Stomach smooth muscle (tissue), 2 donors: ENCODE measurements around the gene MYO5B.

ENCODE experiments used
- H3K27ac ChIP-seq: one replicate; pipeline ENCODE4 v1.7.0; 2013; ENCODE audit warnings: mild to moderate bottlenecking, low read length, inconsistent platforms
- H3K27me3 ChIP-seq, 2 donors: one replicate each; pipeline ENCODE4 v1.7.0; 2013; ENCODE audit warnings: low read length in 2 of 2; ENCODE audit not compliant: insufficient read depth in 2 of 2, control insufficient read depth in 1 of 2
- H3K36me3 ChIP-seq, 2 donors: one replicate each; pipeline ENCODE4 v1.7.0; 2013; ENCODE audit warnings: low read length in 2 of 2; ENCODE audit not compliant: control insufficient read depth in 2 of 2, insufficient read depth in 2 of 2
- H3K4me1 ChIP-seq: one replicate; pipeline ENCODE4 v1.7.0; 2013; ENCODE audit warnings: low read length; ENCODE audit not compliant: control insufficient read depth, insufficient read depth
- H3K4me3 ChIP-seq, 2 donors: one replicate each; pipeline ENCODE4 v1.7.0; 2013; ENCODE audit warnings: low read length in 2 of 2
- H3K9ac ChIP-seq, 2 donors: one replicate each; pipeline ENCODE4 v1.7.0; 2013; ENCODE audit warnings: low read length in 2 of 2, mild to moderate bottlenecking in 1 of 2
- H3K9me3 ChIP-seq, 2 donors: one replicate each; pipeline ENCODE4 v1.7.0; 2013; ENCODE audit warnings: low read length in 2 of 2; ENCODE audit not compliant: control insufficient read depth in 2 of 2
- donor health status: healthy.
- donor health status: Pancreatic carcinoma.

The MYO5B gene

GRCh38 chr18:50152900-50153299, 42.0 kb downstream of the MYO5B start:
- Histone ChIP-seq H3K27me3 (no peaks in the 10 kb centered on the region), H3K4me1 (no peaks in the 10 kb centered on the region), H3K27ac (no peak overlapping the region), H3K36me3 (no peaks in the 10 kb centered on the region), H3K9ac (no peak overlapping the region), H3K9me3 (no peaks in the 10 kb centered on the region), H3K4me3 (no peak overlapping the region)

GRCh38 chr18:50151926-50152325, 43.0 kb downstream of the MYO5B start:
- Histone ChIP-seq H3K4me1 (no peaks in the 10 kb centered on the region), H3K27ac (no peak overlapping the region), H3K36me3 (no peaks in the 10 kb centered on the region), H3K9ac (no peak overlapping the region), H3K27me3 (no peaks in the 10 kb centered on the region), H3K4me3 (no peak overlapping the region), H3K9me3 (peaks cover 0 to 6% of the 10 kb centered on the region in 2 donors)

- no peaks in the 10 kb centered on the region for H3K36me3 ChIP-seq
- H3K27me3 ChIP-seq = peaks cover 0 to 2% of the 10 kb centered on the region in 2 donors
- no peak overlapping the region for H3K4me3 ChIP-seq
- no peak overlapping the region for H3K27ac ChIP-seq
- no peaks in the 10 kb centered on the region for H3K4me1 ChIP-seq
- peaks cover 0 to 7% of the 10 kb centered on the region in 2 donors for H3K9me3 ChIP-seq
- no peak overlapping the region for H3K9ac ChIP-seq
These were observed 50.4 kb downstream of the MYO5B start for GRCh38 chr18:50144540-50144939.

DNA sequence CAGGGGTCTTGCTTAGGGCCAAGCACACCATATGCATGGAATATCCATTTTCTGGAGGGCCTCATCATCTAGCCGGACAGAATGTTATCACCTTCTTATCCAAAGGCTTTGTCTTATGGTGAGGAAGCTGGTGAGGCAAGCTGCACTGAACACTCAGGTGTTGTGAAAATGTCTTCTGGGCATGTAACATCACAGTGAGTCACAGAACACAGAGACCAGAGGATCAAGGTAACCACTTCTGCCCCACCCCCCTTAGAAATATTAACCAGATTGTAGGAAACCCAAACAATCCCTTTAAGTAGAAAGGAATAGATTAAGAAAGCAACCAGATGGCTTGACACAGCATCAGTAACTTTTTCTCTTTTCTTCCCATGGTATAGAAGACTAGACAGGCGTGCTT, 51.1 kb downstream of the MYO5B start:
- Histone ChIP-seq H3K4me1 (no peaks in the 10 kb centered on the region), H3K9me3 (peaks cover 0 to 7% of the 10 kb centered on the region in 2 donors), H3K27ac (no peak overlapping the region), H3K27me3 (peaks cover 0 to 2% of the 10 kb centered on the region in 2 donors), H3K36me3 (no peaks in the 10 kb centered on the region), H3K4me3 (no peak overlapping the region), H3K9ac (no peak overlapping the region)

DNA sequence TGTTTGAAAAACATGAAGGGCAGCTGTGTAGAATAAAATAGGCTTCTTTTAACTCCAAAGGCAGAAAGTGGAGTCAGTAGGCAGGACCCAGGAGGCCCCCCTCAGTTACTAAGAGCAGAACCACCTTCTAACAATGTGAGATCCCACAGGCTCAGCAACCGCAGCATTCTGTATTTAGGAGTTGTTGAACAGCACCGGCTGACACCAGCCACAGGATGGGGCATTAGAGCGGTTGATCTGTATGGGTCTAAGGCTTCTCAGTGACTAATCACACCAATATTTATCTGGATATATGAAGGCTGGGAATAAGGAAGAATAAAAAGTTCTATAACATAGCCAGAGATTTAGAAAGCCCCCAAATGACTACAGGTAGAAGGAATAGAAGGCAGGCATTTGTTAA, 51.7 kb downstream of the MYO5B start:
- H3K9ac ChIP-seq = no peak overlapping the region
- H3K27me3 ChIP-seq = peaks cover 0 to 2% of the 10 kb centered on the region in 2 donors
- no peak overlapping the region for H3K27ac ChIP-seq
- H3K36me3 ChIP-seq = no peaks in the 10 kb centered on the region
- H3K4me1 ChIP-seq = no peaks in the 10 kb centered on the region
- H3K4me3 ChIP-seq = no peak overlapping the region
- peaks cover 0 to 7% of the 10 kb centered on the region in 2 donors for H3K9me3 ChIP-seq

DNA sequence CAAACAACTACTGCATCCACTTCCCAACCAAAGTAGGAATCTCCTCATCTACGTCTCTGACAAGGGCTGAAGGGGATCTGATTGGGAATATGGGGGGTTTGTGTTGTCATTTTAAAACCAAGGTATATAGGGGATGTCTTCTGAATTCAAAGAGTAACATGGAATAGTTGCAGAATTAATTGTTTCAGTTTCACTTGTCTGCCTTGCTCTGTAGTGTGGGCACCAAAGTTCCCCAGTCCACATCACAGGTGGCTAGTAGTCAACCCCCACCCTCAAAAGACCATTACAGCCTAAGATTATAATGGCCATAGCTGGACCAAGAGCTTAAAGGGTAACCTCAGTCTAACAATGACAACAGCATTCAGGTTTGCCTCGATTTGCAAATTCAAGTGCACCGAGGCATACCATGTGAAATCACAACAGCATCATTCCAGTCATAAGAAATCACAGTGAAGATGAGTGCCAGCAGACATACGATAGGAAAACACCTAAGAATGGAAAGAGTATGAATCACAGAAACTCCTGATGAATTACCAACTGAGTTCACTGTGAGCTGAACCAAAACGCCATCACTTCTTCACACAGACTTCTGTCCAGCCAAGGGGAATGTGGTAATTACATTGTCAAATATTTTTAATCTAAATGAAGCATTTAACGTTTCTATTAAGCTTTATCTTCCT, 52.4 kb downstream of the MYO5B start:
- Histone ChIP-seq H3K36me3 (no peaks in the 10 kb centered on the region), H3K27ac (no peak overlapping the region), H3K9me3 (peaks cover 0 to 6% of the 10 kb centered on the region in 2 donors), H3K4me3 (no peak overlapping the region), H3K9ac (no peak overlapping the region), H3K4me1 (no peaks in the 10 kb centered on the region), H3K27me3 (peaks cover 0 to 2% of the 10 kb centered on the region in 2 donors)

GRCh38 chr18:50138181-50139064, 56.5 kb downstream of the MYO5B start:
- Histone ChIP-seq H3K36me3 (no peaks in the 10 kb centered on the region), H3K9me3 (no peaks in the 10 kb centered on the region), H3K4me3 (no peak overlapping the region), H3K27ac (no peak overlapping the region), H3K9ac (no peak overlapping the region), H3K4me1 (no peaks in the 10 kb centered on the region), H3K27me3 (peaks cover 2 to 3% of the 10 kb centered on the region in 2 donors)

- H3K36me3 ChIP-seq = no peaks in the 10 kb centered on the region
- no peak overlapping the region for H3K27ac ChIP-seq
- H3K27me3 ChIP-seq = peaks cover 0 to 3% of the 10 kb centered on the region in 2 donors
- H3K4me3 ChIP-seq = no peak overlapping the region
- no peak overlapping the region for H3K9ac ChIP-seq
- no peaks in the 10 kb centered on the region for H3K9me3 ChIP-seq
- no peaks in the 10 kb centered on the region for H3K4me1 ChIP-seq
These were observed 59.0 kb downstream of the MYO5B start for GRCh38 chr18:50135903-50136302.

- no peak overlapping the region for H3K9ac ChIP-seq
- H3K27ac ChIP-seq = no peak overlapping the region
- peaks cover 2 to 3% of the 10 kb centered on the region in 2 donors for H3K27me3 ChIP-seq
- H3K36me3 ChIP-seq = no peaks in the 10 kb centered on the region
- no peaks in the 10 kb centered on the region for H3K9me3 ChIP-seq
- H3K4me1 ChIP-seq = no peaks in the 10 kb centered on the region
- no peak overlapping the region for H3K4me3 ChIP-seq
These were observed 61.4 kb downstream of the MYO5B start for GRCh38 chr18:50133526-50133925.

DNA sequence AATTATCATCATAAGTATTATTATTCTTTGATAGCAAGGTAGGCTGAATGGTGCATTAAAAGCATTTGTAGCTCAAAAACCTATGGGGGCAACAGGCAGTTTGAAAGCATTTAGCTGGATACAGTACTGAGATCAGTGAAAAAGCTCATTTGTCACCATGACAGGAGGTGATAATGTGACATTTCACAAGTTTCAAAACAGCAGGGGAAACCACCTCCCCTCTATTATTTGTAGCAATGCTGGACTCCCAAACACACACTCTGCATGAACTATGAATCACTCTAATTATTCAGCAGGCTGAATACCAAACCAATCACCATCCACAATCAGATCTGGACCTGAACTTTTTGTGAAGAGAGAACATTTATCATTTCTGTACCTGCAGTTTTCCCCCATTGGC, 63.4 kb downstream of the MYO5B start:
- Histone ChIP-seq H3K4me1 (no peaks in the 10 kb centered on the region), H3K36me3 (no peaks in the 10 kb centered on the region), H3K27ac (no peak overlapping the region), H3K9me3 (no peaks in the 10 kb centered on the region), H3K9ac (no peak overlapping the region), H3K27me3 (peaks cover under 1 to 2% of the 10 kb centered on the region in 2 donors), H3K4me3 (no peak overlapping the region)
